CD4-positive, alpha-beta T cell treated with Interleukin-10 for 1 hour (primary cell): ENCODE data around the gene AP1S2.
"Not testable (repeated sequence)": the region's sequence is repeated elsewhere in the genome, so short reads cannot be mapped to it uniquely, and the experiment has no call there.

Experiments
- DNase-seq: peaks from one replicate; pipeline ENCODE4 v3.0.0-alpha.2; 2020

The AP1S2 gene

GRCh38 chrX:15854080-15854655, 445 bp downstream of the AP1S2 start:
- DNase-seq, result peak; percentile 35

GRCh38 chrX:15853586-15854079, 980 bp downstream of the AP1S2 start:
- DNase-seq, result no peak

- no peak for DNase-seq
These were observed 5.1 kb downstream of the AP1S2 start for GRCh38 chrX:15849555-15849954.

GRCh38 chrX:15848576-15848975, 6.0 kb downstream of the AP1S2 start:
- no peak for DNase-seq

GRCh38 chrX:15843960-15844359, 10.7 kb downstream of the AP1S2 start:
- no peak for DNase-seq

- no peak for DNase-seq
These were observed 12.6 kb downstream of the AP1S2 start for GRCh38 chrX:15841853-15842516.

GRCh38 chrX:15838017-15838416, 16.6 kb downstream of the AP1S2 start:
- peak; percentile 26 for DNase-seq

GRCh38 chrX:15834827-15835595, 19.6 kb downstream of the AP1S2 start:
- no peak for DNase-seq

GRCh38 chrX:15834053-15834452, 20.6 kb downstream of the AP1S2 start:
- DNase-seq, result no peak

GRCh38 chrX:15831347-15831746, 23.3 kb downstream of the AP1S2 start:
- not testable (repeated sequence) for DNase-seq

GRCh38 chrX:15829217-15829616, 25.4 kb downstream of the AP1S2 start:
- DNase-seq, result no peak

GRCh38 chrX:15825936-15826335, 28.7 kb downstream of the AP1S2 start:
- DNase-seq, result no peak

GRCh38 chrX:15822922-15823321, 31.7 kb downstream of the AP1S2 start:
- DNase-seq, result no peak

- no peak for DNase-seq
These were observed 34.2 kb downstream of the AP1S2 start for GRCh38 chrX:15820106-15821073.

- DNase-seq, result peak; percentile 56
These were observed 37.7 kb downstream of the AP1S2 start for GRCh38 chrX:15816886-15817285.

- no peak for DNase-seq
These were observed 38.2 kb downstream of the AP1S2 start for GRCh38 chrX:15816438-15816809.

- peak; percentile 34 for DNase-seq
These were observed 38.7 kb downstream of the AP1S2 start for GRCh38 chrX:15815779-15816437.

- DNase-seq, result no peak
These were observed 39.7 kb downstream of the AP1S2 start for GRCh38 chrX:15814771-15815365.

GRCh38 chrX:15813416-15813815, 41.2 kb downstream of the AP1S2 start:
- DNase-seq, result no peak

GRCh38 chrX:15812192-15812938, 42.2 kb downstream of the AP1S2 start:
- no peak for DNase-seq

- DNase-seq, result no peak
These were observed 46.4 kb downstream of the AP1S2 start for GRCh38 chrX:15808254-15808653.
